CD4-positive, alpha-beta T cell treated with Interleukin-2 at 100 ng/mL for 4 hours (primary cell): Measurements from ENCODE around the gene TBCD.

Experiments used
- DNase-seq: peaks from one replicate; pipeline ENCODE4 v3.0.0-alpha.2; 2020; ENCODE audit warnings: low spot score

The TBCD gene

GRCh38 chr17:82751571-82752370 is at the start of gene TBCD:
Gene TBCD, plus strand, starts transcription at chr17:82752065. Its CDS starts 129 bp downstream, at chr17:82752194.
- DNase-seq: peak; percentile 82

- no peak for DNase-seq
Measured at GRCh38 chr17:82702231-82702927, 49.5 kb upstream of the TBCD start.

- no peak for DNase-seq
Measured at GRCh38 chr17:82703036-82703745, 48.7 kb upstream of the TBCD start.

GRCh38 chr17:82703935-82704865 is 47.7 kb upstream of the TBCD start:
- no peak for DNase-seq

GRCh38 chr17:82704886-82705285 is 47.0 kb upstream of the TBCD start:
- no peak for DNase-seq

GRCh38 chr17:82705756-82706155 is 46.1 kb upstream of the TBCD start:
- no peak for DNase-seq

GRCh38 chr17:82709024-82709675 is 42.7 kb upstream of the TBCD start:
- no peak for DNase-seq

- DNase-seq: no peak
Measured at GRCh38 chr17:82709676-82710498, 42.0 kb upstream of the TBCD start.

- no peak for DNase-seq
Measured at GRCh38 chr17:82710499-82711232, 41.2 kb upstream of the TBCD start.

- DNase-seq: no peak
Measured at GRCh38 chr17:82713071-82713723, 38.7 kb upstream of the TBCD start.

GRCh38 chr17:82716203-82717010 is 35.5 kb upstream of the TBCD start, which contains the start of gene FN3KRP:
Gene FN3KRP, plus strand, starts transcription at chr17:82716706. Its CDS starts 50 bp downstream, at chr17:82716756.
- peak; percentile 94 for DNase-seq

GRCh38 chr17:82718986-82719685 is 32.7 kb upstream of the TBCD start:
- no peak for DNase-seq

- DNase-seq: no peak
Measured at GRCh38 chr17:82720204-82720603, 31.7 kb upstream of the TBCD start.

GRCh38 chr17:82722341-82723013 is 29.4 kb upstream of the TBCD start:
- DNase-seq: no peak

GRCh38 chr17:82723169-82723807 is 28.6 kb upstream of the TBCD start:
- no peak for DNase-seq

GRCh38 chr17:82726427-82726826 is 25.4 kb upstream of the TBCD start:
- DNase-seq: no peak
